ENCODE measurements around the gene TPRX1.
"Not testable (repeated sequence)": the region's sequence is repeated elsewhere in the genome, so short reads cannot be mapped to it uniquely, and the experiment has no call there.

The TPRX1 gene

DNA sequence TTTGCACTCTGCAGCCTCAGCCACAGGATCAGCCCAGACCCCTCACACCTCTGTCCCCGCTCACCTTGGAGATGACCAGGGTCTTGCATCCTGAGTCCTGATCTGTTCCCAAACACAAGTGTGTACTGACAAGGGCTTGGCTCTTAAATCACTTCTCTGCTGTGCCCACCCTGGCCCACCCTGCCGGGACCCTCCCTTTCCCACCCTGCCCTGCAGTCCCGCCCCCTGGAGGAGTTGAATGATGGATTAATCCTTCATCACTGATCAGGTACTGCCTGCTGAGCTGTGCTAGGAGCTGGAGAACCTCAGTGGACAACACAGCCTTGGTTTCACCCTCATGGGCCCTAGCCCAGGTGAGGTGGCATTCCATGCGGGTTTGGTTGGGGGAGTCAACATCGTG lies at the start of gene TPRX1:
TPRX1 (minus strand) TSS at position 101 of the 400 bp plus-strand sequence; CDS start at position 89, 12 bp downstream.
- POLR2A ChIA-PET; DNase-seq (ENCODE audit: extremely low spot score): not testable (repeated sequence)
- CTCF ChIA-PET = interaction anchor here (1.2 kb wide), 1 partner anchor 10 kb away, joined by 3 read pairs; no protein-coding TSS in a partner anchor

GRCh38 chr19:47853003-47853402 lies 48.7 kb upstream of the TPRX1 start:
- POLR2A ChIA-PET = no interaction called here
- CTCF ChIA-PET = interaction anchor here (1.1 kb wide), 1 partner anchor 11 kb away, joined by 3 read pairs; no protein-coding TSS in a partner anchor
- no peak for DNase-seq (ENCODE audit: extremely low spot score)
- no peak for TF ChIP-seq CTCF (IDR thresholded peaks at IDR 0.05; ENCODE audit: control extremely low read depth, extremely low read depth, low read depth, missing control alignments)

GRCh38 chr19:47848823-47849473 lies 44.6 kb upstream of the TPRX1 start:
- TF ChIP-seq CTCF (IDR thresholded peaks at IDR 0.05; ENCODE audit: control extremely low read depth, extremely low read depth, low read depth, missing control alignments) = no peak
- DNase-seq (ENCODE audit: extremely low spot score) = no peak
- POLR2A ChIA-PET = no interaction called here
- CTCF ChIA-PET = interaction anchor here (0.7 to 2.0 kb wide), 5 partner anchors 14 to 28 kb away, joined by 3 to 6 read pairs (median 4); no protein-coding TSS in a partner anchor

- TF ChIP-seq CTCF (IDR thresholded peaks at IDR 0.05; ENCODE audit: control extremely low read depth, extremely low read depth, low read depth, missing control alignments) = no peak
- POLR2A ChIA-PET = no interaction called here
- no peak for DNase-seq (ENCODE audit: extremely low spot score)
- CTCF ChIA-PET = interaction anchor here (1.0 to 2.0 kb wide), 5 partner anchors 15 to 29 kb away, joined by 3 to 6 read pairs (median 4); no protein-coding TSS in a partner anchor
These were observed 44.1 kb upstream of the TPRX1 start for GRCh38 chr19:47848425-47848822.

GRCh38 chr19:47842941-47843340 lies 38.6 kb upstream of the TPRX1 start:
- DNase-seq (ENCODE audit: extremely low spot score) = no peak
- ChIA-PET POLR2A (no interaction called here), CTCF (interaction anchor here (1.3 kb wide), 1 partner anchor 21 kb away, joined by 3 read pairs; no protein-coding TSS in a partner anchor)
- TF ChIP-seq CTCF (IDR thresholded peaks at IDR 0.05; ENCODE audit: control extremely low read depth, extremely low read depth, low read depth, missing control alignments) = no peak

DNA sequence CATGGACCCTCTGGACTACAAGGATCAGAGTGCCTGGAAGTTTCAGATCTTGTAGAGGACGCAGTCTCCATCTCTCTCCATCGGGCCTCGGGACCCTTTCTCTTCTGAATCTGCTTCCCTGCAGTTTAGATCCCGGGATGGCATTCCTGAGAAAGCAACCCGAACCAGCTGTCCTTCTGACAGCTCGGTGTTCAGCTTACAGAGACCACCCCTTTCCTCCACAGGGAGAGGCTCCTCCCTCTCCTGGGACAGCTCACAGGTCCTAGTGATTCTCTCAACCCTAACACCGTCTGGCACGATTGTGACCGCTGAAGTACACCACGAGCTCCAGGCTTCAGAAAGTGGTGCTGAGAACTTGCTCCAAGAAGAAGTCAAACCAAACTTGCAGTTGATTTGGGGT lies 35.6 kb upstream of the TPRX1 start:
- CTCF ChIA-PET = no interaction called here
- TF ChIP-seq CTCF (IDR thresholded peaks at IDR 0.05; ENCODE audit: control extremely low read depth, extremely low read depth, low read depth, missing control alignments) = no peak
- POLR2A ChIA-PET = no interaction called here
- DNase-seq (ENCODE audit: extremely low spot score) = no peak

- POLR2A ChIA-PET = no interaction called here
- CTCF ChIA-PET = no interaction called here
These were observed 35.1 kb upstream of the TPRX1 start for GRCh38 chr19:47839411-47839810.

More at GRCh38 chr19:47839411-47839810, 35.1 kb upstream of the TPRX1 start:
- TF ChIP-seq CTCF (IDR thresholded peaks at IDR 0.05; ENCODE audit: control extremely low read depth, extremely low read depth, low read depth, missing control alignments) = no peak
- DNase-seq (ENCODE audit: extremely low spot score) = no peak

All from GM10248 (cell line).